NCI-H1694 (cell line): ENCODE data around the gene ATG10.
"Not testable (repeated sequence)": the region's sequence is repeated elsewhere in the genome, so short reads cannot be mapped to it uniquely, and the experiment has no call there.

Experiments
- DNase-seq: peaks from one replicate; lab custom pipeline; 2025; lab: John Stamatoyannopoulos, UW

ATG10 gene

DNA sequence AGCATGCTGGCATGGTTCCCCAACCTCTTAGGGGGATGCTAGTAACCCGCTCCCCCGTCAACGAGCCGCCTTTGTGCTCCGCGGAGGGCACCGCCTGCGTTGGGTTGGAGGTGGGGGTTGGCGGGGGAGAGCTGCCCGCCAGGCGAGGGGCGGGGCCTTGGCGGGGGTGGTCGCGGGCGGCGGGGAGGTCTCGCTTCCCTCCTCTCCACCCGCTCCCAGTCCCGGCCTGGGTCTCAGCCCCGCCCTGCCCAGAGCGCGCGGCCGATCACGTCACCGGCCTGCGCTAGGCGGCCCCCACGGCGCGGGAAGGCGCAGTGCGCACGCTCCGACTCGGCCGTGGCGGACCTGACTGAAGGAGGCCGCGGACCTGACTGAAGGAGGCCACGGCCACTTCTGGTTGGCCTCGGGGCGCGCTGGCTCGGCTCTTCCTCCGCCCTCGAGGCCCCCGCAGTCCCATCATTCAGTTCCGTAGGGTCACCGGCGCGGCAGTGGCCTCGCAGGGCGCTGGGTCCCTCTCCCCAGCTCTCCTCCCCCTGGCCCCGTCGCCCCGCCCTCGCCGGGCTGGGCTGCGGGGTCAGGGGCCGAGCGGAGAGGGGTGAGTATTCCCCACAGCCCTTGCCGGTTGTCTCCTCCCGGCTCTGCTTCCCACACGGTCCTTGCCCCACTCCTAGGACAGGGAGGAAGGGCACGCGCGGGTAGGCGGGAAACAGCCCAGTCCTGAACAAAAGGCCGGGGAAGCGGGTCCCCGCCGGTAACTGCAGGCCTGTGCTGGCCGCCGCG, at the start of gene ATG10:
ATG10 (plus strand) TSS at position 312 of the 780 bp plus-strand sequence. CDS start 15,548 bp downstream, outside the sequence.
- DNase-seq = peak; percentile 87

GRCh38 chr5:81922854-81923279, 49.0 kb upstream of the ATG10 start:
- DNase-seq = no peak

DNA sequence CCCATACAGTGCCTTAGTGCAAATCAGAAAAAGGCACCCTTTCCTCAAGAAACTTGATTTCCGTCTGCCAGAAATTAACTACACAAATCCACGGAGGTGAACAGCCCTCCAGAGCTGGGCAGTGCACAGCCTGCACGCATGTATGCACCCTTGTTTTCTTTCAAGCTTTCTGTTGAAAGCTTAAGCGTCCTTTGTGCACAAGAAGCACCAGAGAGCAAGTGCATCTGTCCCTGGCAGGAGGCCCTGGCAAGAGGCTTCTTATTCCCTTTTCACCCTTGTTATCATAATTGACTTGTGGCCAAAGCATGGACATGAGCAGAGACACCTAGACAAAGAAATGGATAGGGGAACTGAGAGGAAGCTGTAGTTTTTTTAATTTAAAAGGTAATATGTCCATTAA, 47.4 kb upstream of the ATG10 start:
- DNase-seq = no peak

DNA sequence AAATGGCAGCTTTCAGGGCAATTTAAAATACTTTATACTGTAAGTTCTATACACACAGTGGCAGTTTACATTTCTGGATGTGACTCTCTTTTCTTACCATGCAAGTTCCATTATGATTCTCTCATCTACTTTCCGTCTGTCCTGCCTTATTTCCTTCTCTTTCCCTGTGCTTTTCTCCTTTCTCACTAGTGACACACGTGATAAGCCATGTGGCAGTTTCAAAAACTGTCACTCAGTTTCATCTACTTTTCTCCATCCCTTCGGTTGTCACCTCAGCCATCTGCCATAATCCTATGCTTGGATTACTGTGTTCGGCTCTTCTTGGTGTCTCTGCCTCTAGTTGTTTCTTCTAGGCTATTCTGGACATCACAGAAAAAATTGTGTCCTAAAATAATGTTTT, 46.8 kb upstream of the ATG10 start:
- DNase-seq = no peak

DNA sequence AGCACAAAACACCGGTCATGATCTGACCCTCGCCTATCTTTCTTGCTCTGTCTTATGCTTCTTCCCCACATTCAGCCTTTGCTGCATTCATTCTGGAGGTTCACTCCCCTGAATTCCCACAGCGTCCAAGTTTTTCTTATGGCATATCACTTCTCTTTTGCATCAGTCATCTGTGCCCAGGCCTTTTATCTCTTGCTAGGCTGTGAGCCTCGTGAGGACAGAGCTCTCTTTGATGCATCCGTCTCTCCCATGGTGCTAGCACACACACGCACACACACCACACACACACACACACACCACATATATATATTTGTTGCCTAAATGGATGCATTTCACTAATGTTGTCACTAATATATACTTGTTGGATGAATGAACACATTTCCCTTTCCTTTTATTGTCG, 45.8 kb upstream of the ATG10 start:
- DNase-seq = no peak

GRCh38 chr5:81936066-81936465, 35.8 kb upstream of the ATG10 start:
- no peak for DNase-seq

DNA sequence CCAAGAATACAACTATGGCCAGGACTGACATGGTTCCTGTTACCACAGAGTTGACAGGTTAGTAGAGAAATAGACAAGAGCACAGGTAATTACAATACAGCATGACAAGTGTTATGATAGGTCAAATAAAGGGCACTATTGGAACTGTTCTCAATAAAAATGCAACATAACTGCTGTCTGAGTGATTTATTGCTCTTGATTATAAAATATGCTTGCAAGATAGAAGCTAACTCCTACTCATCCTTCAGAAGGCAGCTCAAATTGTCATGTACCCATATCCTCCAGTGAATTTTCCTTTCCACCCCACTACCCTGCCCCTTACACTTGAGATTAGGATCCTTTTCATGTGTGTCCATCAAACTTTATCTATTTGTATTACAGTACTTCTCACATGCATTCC, 35.1 kb upstream of the ATG10 start:
- no peak for DNase-seq

GRCh38 chr5:81942746-81943145, 29.1 kb upstream of the ATG10 start:
- DNase-seq = no peak

DNA sequence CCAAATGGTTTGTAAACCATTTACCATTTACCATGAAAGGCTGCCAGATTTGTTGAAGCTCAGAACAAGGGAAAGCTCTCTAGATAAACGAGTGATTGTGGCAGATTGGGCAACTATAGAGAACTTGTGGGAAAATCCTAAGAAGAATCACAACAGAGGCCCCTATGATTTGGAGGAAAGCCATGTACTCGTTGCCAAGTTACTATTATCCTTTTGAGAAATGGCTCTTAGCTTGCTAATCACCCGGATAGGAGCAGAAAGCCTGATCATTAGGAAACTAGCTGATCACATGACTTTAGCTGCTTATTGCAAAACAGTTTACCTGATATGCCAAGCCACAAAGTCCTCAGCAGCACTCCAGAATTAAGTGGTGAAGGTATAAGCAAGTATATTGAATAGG, 23.5 kb upstream of the ATG10 start:
- DNase-seq = no peak

- DNase-seq = no peak
These were observed 22.4 kb upstream of the ATG10 start for GRCh38 chr5:81949462-81949861.

DNA sequence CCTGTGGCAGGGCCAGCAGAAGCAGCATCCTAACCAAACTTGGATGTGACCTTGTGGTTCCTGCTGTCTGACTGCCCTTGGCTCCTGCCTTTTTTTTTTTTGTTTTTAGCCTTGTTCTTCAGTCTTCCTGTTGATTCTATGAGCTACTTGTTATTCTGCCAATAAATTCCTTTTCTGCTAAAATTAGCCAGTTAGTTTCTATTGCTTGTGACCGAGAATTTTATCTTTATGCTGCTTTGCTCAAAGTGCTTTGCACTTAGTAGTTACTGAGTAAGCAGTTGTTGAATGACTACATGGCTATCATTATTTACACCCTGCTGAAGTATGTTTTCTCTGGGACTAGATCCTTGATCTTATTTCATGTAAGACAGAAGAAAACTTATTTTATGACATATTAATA, 20.8 kb upstream of the ATG10 start:
- no peak for DNase-seq

DNA sequence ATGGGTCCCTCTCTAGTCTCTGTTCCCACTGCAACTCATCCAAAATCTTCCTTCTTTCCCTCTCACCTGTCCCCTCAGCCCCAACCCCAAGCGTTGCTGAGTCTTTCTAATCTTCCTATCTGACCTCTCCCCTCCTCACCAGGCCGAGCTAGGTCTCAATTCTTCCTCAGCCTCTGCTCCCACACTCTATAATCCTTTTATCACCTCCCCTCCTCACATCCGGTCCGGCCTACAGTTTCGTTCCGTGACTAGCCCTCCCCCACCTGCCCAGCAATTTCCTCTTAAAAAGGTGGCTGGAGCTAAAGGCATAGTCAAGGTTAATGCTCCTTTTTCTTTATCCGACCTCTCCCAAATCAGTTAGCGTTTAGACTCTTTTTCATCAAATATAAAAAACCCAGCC, 17.0 kb upstream of the ATG10 start:
- DNase-seq = not testable (repeated sequence)

- not testable (repeated sequence) for DNase-seq
These were observed 13.7 kb upstream of the ATG10 start for GRCh38 chr5:81958129-81958528.

- DNase-seq = no peak
These were observed 10.0 kb upstream of the ATG10 start for GRCh38 chr5:81961651-81962440.

DNA sequence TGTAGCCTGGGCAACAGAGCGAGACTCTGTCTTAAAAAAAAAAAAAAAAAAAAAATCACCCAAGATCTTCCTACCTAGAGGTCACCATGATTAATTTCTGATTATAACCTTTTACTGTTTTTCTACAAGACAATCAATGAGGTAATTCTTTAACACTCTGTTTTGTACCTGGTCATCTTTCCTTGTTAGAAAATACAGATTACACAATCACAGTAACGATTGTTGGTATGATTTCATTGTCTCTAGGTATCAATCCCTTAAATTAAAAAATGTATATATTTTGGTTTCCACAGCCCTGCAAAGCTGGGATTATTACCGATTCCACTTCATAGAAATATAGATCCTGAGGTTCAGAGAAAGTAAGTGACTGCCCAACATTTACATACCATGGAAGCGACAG, 8.3 kb upstream of the ATG10 start:
- no peak for DNase-seq

DNA sequence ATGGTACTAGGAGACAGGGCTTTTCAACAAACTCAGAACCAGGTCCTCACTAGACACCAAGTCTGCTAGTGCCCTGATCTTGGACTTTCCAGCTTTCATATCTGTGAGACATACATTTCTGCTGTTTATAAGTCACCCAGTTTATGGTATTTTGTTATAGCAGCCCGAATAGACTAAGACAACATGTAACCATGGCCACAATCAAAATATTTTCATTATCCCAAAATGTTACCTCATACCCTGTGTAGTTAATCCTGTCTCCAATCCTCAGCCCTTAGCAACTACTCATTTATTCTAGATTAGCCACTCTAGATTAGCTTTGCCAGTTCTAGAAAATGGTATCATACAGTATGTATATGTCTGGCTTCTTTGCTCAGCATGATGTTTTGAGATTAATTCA, 6.3 kb upstream of the ATG10 start:
- DNase-seq = no peak

GRCh38 chr5:81969226-81969625, 2.6 kb upstream of the ATG10 start:
- no peak for DNase-seq

DNA sequence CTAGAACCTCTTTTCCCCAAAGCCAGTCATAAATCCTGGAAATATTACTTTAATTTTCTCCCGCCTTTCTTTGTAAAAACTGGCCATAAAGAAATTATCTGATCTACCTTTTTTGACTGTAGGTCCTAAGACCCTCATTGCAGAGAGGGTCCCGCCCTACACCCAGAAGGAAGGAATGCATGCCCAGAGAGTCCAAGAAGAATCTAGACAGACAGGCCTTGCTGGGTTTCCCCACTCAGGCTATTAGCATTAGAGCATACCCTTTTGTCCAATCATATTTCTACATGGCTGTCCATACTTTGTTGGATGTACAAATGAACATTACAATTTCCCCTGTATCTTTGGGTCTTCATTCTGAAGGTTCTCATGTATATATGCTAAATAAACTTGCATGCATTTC, 1.9 kb upstream of the ATG10 start:
- DNase-seq = no peak

DNA sequence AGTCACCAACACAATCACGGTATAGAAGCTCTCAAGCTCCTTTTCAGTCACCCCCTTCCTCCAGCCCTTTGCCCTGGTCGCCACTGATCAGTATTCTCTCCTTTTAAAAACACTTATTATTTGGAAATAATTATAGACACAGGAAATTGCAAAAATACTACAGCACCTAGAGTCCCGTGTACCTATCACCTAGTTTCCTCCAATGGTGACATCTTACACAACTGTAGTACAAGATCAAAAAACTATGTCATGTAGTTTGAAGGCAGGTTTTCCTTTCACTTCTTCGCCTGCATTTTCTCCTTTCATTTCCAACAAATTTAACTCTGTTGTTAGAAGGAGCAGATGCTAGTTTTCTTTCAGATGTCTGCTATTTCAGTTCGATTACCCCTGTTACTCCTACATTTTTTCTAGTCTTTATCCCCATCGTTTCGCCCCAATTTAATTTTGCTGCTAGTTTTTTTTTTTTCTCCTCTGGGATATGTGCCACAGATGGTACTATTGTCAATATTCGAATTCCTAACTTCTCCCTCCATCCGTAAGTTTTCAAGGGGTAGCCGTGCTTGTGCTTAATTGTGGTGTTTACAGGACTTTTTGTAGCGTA, 612 bp upstream of the ATG10 start:
- DNase-seq = peak; percentile 36

DNA sequence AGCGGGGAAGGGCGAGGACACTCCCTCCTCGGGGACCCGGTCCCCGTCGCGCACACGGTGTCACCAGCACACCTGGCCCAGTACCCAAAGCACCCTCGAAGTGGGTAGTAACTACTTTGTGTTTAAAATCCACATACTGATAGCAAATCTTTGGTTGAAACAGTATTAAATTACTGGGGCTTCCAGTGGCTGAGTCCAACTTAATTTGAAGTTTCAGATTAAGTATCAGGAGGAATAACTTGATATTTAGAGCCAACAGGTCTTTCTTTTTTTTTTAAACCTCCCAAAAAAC, 615 bp downstream of the ATG10 start:
- DNase-seq = no peak

DNA sequence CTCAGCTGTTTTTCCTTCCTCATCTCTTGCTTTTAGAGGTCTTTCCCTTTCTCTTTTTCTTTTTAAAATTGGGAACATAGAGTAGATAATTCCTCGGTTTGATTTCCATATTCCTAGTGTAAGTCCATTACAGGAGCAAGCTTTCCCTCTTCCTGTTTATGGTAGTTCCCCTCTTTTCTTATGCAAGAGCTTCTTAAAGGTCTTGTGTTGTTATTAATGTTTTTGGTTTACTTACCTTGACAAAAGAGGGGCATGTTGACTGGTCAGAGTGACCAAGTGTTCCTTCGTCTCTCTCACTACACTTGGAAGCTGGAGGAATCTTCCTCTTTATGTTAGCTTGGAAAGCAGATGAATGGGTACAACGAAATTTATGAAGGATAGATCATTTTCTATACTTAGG, 8.3 kb downstream of the ATG10 start:
- no peak for DNase-seq

DNA sequence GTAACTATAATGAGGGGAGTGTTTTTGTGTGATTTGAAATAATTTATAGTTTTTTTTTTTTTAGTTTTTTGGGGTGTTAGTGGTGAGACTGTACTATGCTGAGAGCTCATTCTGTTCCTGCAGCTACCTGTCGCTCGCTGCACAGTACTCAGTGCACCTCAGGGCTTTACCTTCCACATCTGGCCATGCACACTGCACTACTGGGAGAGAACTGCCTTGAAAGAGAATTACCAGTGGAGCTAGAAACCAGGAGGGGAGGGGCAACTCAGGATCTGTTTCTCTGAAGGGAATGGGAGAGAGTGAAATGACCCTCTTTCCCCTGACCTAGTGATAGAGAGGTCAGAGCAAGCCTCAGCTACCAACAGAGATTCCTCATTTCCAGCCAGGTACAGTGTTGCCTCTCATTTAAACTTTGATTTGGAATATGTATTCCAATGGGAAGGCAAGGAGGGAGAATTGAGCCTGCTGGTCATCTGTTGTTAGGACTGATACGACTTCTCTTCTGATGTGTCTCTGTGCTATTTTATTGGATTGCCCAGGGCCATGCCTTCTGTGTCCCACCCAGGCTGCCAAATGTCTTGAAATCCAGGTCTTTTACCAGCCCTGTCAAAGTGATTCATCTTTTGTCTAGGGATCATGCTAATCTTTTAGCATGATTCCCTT, 8.9 kb downstream of the ATG10 start:
- no peak for DNase-seq
